CD4-positive, alpha-beta T cell treated with Interleukin-6 at 100 ng/mL for 8 hours (primary cell): ENCODE data around the gene HNF4A.
"Not testable (repeated sequence)": the region's sequence is repeated elsewhere in the genome, so short reads cannot be mapped to it uniquely, and the experiment has no call there.

Experiments
- DNase-seq: peaks from one replicate; pipeline ENCODE4 v3.0.0-alpha.2; 2020; ENCODE audit warnings: mixed read lengths, low spot score

The HNF4A gene

GRCh38 chr20:44345941-44346340, 9.6 kb upstream of the HNF4A start:
- not testable (repeated sequence) for DNase-seq

DNA sequence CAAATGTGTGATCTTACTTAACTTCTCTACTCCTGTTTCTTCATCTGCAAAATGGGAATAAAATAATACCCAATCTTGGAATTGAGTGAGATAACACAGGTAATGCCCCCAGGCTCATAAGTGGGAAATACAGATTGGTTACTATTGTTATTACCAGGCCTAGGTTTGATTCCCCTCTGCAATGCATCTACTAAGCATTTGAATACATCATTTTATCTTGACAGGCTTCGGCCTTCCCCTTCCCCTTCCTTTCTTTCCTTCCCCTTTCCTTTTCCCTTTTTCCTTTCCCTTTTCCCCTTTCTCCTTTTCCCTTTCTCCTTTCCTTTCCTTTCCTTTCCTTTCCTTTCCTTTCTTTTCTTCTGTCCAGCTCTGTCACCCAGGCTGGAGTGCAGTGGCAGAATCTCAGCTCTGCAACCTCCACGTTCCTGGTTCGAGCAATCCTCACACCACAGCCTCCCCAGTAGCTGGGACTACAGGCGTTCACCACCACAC, 7.3 kb upstream of the HNF4A start:
- DNase-seq, result no peak

DNA sequence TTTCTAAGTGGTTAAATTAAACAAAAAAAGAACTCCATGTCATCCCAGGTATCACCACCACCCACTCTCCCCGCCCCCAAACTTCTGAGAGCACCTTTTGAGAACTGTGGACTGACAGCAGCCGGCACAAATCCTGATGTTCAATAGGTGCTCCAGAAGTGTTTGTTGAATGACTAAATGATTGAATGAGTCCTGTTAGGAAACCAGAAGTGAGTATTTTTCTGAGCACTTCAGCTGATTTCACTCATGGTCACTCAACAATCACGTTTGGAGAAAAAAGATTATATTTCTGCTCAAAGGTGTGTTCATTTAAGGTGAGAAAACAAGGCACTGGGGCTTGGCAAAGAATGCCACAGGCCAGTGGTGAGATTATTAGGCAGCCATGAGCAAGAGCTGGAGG, 6.2 kb upstream of the HNF4A start:
- no peak for DNase-seq

- no peak for DNase-seq
Observed at GRCh38 chr20:44350567-44350966, 4.9 kb upstream of the HNF4A start.

GRCh38 chr20:44354979-44355497, 461 bp upstream of the HNF4A start:
- DNase-seq, result no peak

DNA sequence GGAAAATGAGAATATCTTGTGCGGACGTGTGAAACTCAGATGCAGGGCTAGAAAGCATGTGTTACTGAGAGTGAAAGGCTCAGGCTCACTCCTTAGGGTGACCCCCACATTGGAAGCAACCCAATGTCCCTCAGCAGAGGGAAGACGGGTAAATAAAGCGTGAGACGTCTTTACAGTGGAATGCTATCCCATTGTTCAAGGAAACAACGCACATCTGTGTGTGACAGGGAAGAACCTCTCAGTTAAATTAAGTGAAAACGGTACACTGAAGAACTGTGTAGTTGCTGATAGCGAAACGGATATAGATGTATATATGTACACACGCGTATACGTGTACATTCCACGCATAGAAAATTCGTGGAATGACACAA, 839 bp downstream of the HNF4A start:
- DNase-seq, result no peak

DNA sequence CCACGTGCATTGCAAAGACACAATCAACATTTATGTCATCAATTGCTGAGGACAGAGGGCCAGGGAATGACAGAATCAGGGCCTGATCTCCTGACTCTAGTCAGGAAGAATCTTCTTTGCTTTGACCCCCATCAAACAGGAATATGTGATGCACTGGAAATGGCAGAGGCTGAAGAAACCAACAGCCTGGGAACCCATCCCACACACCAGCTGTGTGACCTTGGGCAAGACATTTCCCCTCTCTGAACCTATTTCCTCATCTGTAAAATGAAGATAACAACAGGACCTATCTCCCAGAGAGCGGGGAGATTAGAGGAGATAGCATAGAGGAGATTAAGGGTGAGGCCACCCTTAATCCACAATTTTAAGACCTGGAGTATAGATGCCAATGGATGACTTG, 1.5 kb downstream of the HNF4A start:
- DNase-seq, result no peak

DNA sequence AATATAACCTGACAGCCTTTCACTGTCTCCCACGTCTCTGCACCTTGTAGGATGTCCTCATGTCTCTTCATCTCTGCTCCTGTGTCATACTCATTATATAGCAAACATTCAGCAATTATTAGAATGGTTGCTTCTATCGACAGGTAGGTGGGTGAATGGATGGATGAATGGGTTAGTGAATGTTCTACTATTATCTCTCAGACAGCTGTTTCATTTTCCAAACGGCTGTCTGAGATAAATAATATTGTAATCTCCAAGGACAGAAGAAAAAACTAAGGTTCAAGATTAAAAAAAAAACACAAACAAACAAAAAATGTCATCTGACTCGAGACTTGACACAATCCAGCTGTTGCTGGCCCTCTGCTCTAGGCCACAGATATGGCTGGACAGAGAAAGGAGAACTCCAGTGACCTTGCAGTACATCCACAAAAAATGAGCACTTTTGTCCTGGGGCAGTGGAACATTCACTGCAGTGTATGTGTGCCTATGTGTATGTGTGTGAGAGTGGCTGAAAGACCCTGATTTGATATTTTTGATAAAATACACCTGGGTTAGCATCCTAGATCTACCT, 2.1 kb downstream of the HNF4A start:
- DNase-seq, result no peak

DNA sequence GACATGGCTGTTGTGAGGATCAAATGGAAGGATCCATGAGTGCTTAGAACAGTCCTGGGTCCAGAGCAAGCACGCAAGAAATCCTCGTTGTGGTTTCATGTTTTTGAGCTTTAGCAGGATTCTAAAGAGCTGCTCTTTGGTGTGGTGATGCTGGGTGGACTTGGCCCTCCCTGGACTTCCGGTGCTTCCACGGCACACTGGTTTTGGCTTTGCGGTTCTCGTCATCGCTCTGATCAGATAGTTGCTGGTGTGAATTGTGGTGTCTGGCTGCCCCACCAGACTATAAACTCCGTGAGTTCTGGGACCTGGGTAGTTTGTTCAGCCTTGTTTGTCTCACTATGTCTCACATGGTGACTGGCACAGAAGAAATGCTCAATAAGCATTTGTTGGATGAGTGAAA, 3.3 kb downstream of the HNF4A start:
- DNase-seq, result no peak

- no peak for DNase-seq
Observed at GRCh38 chr20:44360221-44360620, 4.7 kb downstream of the HNF4A start.

- no peak for DNase-seq
Observed at GRCh38 chr20:44361021-44361420, 5.5 kb downstream of the HNF4A start.

- DNase-seq, result no peak
Observed at GRCh38 chr20:44362466-44362940, 7.0 kb downstream of the HNF4A start.

GRCh38 chr20:44364068-44364467, 8.6 kb downstream of the HNF4A start:
- no peak for DNase-seq

DNA sequence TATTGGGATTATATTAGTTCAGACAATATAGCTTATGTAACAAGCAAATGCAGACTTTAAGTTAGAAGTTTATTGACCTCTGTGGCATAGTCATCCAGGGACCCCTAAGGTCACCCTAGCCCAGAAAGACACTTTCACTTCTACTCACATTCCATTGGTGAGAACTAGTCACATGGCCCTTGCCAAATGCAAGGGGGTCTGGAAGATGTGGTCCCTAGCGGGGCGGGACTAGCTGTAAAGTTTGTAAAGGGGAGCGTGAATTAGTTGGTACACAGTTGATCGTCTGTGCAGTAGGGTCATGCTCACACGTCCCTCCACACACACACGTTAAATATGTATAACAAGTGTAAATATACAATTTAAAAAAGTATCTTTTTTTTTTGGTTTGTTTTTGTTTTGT, 9.3 kb downstream of the HNF4A start:
- no peak for DNase-seq

GRCh38 chr20:44367746-44368145, 12.2 kb downstream of the HNF4A start:
- DNase-seq, result no peak

GRCh38 chr20:44370639-44371218, 15.2 kb downstream of the HNF4A start:
- no peak for DNase-seq

DNA sequence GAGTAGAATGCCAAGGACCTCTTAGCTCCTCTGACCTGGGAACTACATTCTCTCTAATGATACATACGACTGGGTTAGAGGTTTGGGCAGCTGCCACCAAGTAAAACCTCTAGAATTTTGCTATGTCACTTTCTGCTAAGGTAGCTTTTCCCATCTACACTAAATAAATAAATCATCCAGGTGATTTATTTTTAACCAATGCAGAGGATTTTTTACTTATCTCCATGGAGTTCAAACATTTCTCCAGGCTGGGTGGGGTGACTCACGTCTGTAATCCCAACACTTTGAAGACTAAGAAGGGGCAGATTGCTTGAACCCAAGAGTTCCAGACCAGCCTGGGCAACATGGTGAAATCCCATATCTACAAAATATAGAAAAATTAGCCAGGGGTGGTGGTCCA, 27.1 kb downstream of the HNF4A start:
- DNase-seq, result no peak

DNA sequence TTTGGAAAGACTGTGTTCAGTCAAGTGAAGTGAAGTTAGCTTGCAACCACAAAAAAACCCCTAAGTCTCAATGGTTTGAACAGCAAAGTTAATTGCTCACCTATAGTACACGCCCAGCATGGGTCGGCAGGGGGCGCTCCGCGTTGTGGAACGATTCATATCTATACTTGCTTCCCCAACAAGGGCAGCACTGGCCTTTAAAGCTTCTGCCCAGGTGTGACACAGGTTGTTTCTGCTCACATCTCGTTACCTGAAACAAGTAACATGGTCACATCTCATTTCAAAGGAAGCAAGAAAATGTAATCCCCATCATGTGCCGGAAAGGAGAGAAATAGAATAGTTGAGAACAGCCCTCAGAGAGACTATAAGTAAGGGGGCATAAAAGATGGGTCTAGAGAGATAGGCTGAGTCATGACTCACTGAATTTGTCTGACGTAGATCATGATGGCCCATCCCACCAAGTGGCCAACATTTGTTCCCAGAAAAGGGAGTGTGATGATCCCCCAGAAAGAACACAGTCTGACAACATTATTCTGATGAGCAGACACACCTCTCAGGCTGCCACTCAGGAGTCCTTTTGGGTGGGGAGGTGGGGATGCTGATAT, 29.0 kb downstream of the HNF4A start:
- DNase-seq, result peak; percentile 78

- peak; percentile 42 for DNase-seq
Observed at GRCh38 chr20:44388466-44389023, 33.0 kb downstream of the HNF4A start.

DNA sequence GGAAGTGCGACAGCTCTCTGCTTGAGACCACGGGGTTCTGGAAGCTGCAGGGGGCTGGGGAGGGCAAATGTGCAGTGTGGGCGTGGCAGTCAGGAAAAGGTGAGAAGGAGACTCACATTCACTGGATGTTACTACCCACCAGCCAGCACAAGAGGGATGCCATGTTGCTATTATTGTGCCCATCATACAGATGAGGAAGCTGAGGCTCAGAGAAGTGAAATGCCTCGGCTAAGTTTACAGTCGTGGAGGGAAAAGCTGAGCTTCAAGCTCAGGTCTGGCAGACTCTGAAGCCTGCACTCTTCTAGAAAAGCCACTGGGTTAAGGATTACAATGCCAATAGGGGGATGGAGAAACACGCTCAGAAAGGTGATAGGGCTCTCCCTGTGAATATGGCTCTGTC, 34.4 kb downstream of the HNF4A start:
- no peak for DNase-seq

DNA sequence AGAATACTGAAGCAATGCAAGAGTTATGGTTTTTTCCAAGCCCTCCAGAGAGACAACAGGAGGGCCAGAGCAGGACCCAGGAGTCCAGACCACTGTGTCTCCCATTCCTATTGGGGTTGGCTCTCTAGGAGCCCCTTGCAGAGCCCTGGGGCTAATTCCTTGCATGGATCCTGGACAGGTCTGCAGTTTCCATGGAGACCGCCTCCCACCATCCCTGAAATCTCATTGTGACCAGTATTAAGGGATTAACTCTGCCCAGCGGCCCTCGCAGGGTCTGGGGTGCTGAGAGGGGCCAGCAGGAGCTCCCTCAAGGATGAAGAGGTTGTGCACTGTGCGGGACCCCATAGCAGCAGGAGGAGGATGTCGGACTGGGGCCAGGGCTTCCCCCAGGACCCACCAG, 34.8 kb downstream of the HNF4A start:
- no peak for DNase-seq

- no peak for DNase-seq
Observed at GRCh38 chr20:44392088-44392775, 36.7 kb downstream of the HNF4A start.
